IPS-20b (cell line): ENCODE measurements around the gene CMKLR1.

Experiments used
- H3K27ac ChIP-seq: one replicate; pipeline ENCODE4 v1.5.1; 2013; ENCODE audit warnings: low read length
- H3K27me3 ChIP-seq: 2 replicates; pipeline ENCODE4 v1.6.1; 2013; ENCODE audit warnings: mild to moderate bottlenecking, low read length, inconsistent platforms; ENCODE audit not compliant: insufficient read depth
- H3K36me3 ChIP-seq: 2 replicates; pipeline ENCODE4 v1.6.1; 2013; ENCODE audit warnings: low read depth, mild to moderate bottlenecking, inconsistent platforms, low read length, moderate library complexity; ENCODE audit not compliant: insufficient read depth
- H3K4me1 ChIP-seq: 2 replicates; pipeline ENCODE4 v1.6.1; 2013; ENCODE audit warnings: mild to moderate bottlenecking, control low read depth, inconsistent platforms, low read length, moderate library complexity; ENCODE audit not compliant: insufficient read depth
- H3K4me3 ChIP-seq: 2 replicates; pipeline ENCODE4 v1.5.1; 2013; ENCODE audit warnings: mild to moderate bottlenecking, low read length, inconsistent platforms
- H3K9ac ChIP-seq: 2 replicates; pipeline ENCODE4 v1.6.1; 2013; ENCODE audit warnings: low read depth, mild to moderate bottlenecking, inconsistent platforms, low read length, moderate library complexity
- H3K9me3 ChIP-seq: 2 replicates; pipeline ENCODE4 v1.6.1; 2013; ENCODE audit warnings: mild to moderate bottlenecking, low read depth, low read length, inconsistent platforms; ENCODE audit not compliant: insufficient read depth

Gene CMKLR1

GRCh38 chr12:108373111-108373510 lies 34.0 kb upstream of the CMKLR1 start:
- Histone ChIP-seq H3K4me3 (no peak overlapping the region), H3K27ac (no peak overlapping the region), H3K9me3 (peaks cover 27% of the 10 kb centered on the region), H3K36me3 (no peaks in the 10 kb centered on the region), H3K4me1 (no peaks in the 10 kb centered on the region), H3K9ac (no peak overlapping the region), H3K27me3 (no peaks in the 10 kb centered on the region)

- Histone ChIP-seq H3K4me1 (no peaks in the 10 kb centered on the region), H3K27ac (no peak overlapping the region), H3K9me3 (peaks cover 23% of the 10 kb centered on the region), H3K27me3 (no peaks in the 10 kb centered on the region), H3K4me3 (no peak overlapping the region), H3K9ac (no peak overlapping the region), H3K36me3 (no peaks in the 10 kb centered on the region)
Observed at GRCh38 chr12:108371801-108372344, 32.8 kb upstream of the CMKLR1 start.

- Histone ChIP-seq H3K27me3 (no peaks in the 10 kb centered on the region), H3K9ac (no peak overlapping the region), H3K9me3 (peaks cover 16% of the 10 kb centered on the region), H3K4me1 (no peaks in the 10 kb centered on the region), H3K4me3 (no peak overlapping the region), H3K27ac (no peak overlapping the region), H3K36me3 (no peaks in the 10 kb centered on the region)
Observed at GRCh38 chr12:108370415-108370814, 31.3 kb upstream of the CMKLR1 start.

GRCh38 chr12:108369736-108370396 lies 30.8 kb upstream of the CMKLR1 start:
- Histone ChIP-seq H3K36me3 (no peaks in the 10 kb centered on the region), H3K4me3 (no peak overlapping the region), H3K27me3 (no peaks in the 10 kb centered on the region), H3K27ac (no peak overlapping the region), H3K9me3 (peaks cover 12% of the 10 kb centered on the region), H3K9ac (no peak overlapping the region), H3K4me1 (no peaks in the 10 kb centered on the region)

- no peaks in the 10 kb centered on the region for H3K27me3 ChIP-seq
Observed at GRCh38 chr12:108368089-108368488, 29.0 kb upstream of the CMKLR1 start.

GRCh38 chr12:108367436-108367835 lies 28.3 kb upstream of the CMKLR1 start:
- Histone ChIP-seq H3K36me3 (no peaks in the 10 kb centered on the region), H3K9me3 (no peaks in the 10 kb centered on the region), H3K4me3 (no peak overlapping the region), H3K9ac (no peak overlapping the region), H3K27me3 (no peaks in the 10 kb centered on the region), H3K4me1 (no peaks in the 10 kb centered on the region), H3K27ac (no peak overlapping the region)

More at GRCh38 chr12:108368089-108368488, 29.0 kb upstream of the CMKLR1 start:
- Histone ChIP-seq H3K4me3 (no peak overlapping the region), H3K36me3 (no peaks in the 10 kb centered on the region), H3K9ac (no peak overlapping the region), H3K27ac (no peak overlapping the region), H3K4me1 (no peaks in the 10 kb centered on the region), H3K9me3 (peaks cover under 1% of the 10 kb centered on the region; the same call in 1 of the 2 replicates)

- no peaks in the 10 kb centered on the region for H3K9me3 ChIP-seq
- no peak overlapping the region for H3K9ac ChIP-seq
- H3K36me3 ChIP-seq: no peaks in the 10 kb centered on the region
- no peaks in the 10 kb centered on the region for H3K27me3 ChIP-seq
- no peak overlapping the region for H3K4me3 ChIP-seq
- no peak overlapping the region for H3K27ac ChIP-seq
- no peaks in the 10 kb centered on the region for H3K4me1 ChIP-seq
Observed at GRCh38 chr12:108365324-108365723, 26.2 kb upstream of the CMKLR1 start.

- Histone ChIP-seq H3K27me3 (no peaks in the 10 kb centered on the region), H3K27ac (no peak overlapping the region)
Observed at GRCh38 chr12:108364879-108365278, 25.8 kb upstream of the CMKLR1 start.

GRCh38 chr12:108363565-108363964 lies 24.5 kb upstream of the CMKLR1 start:
- H3K36me3 ChIP-seq: no peaks in the 10 kb centered on the region
- peaks cover 3% of the 10 kb centered on the region; the same call in 1 of the 2 replicates for H3K4me1 ChIP-seq
- no peak overlapping the region for H3K4me3 ChIP-seq
- H3K27me3 ChIP-seq: no peaks in the 10 kb centered on the region
- no peak overlapping the region for H3K9ac ChIP-seq
- no peaks in the 10 kb centered on the region for H3K9me3 ChIP-seq
- H3K27ac ChIP-seq: no peak overlapping the region

More at GRCh38 chr12:108364879-108365278, 25.8 kb upstream of the CMKLR1 start:
- Histone ChIP-seq H3K4me3 (no peak overlapping the region), H3K4me1 (no peaks in the 10 kb centered on the region), H3K9me3 (no peaks in the 10 kb centered on the region), H3K9ac (no peak overlapping the region), H3K36me3 (no peaks in the 10 kb centered on the region)

GRCh38 chr12:108363165-108363564 lies 24.1 kb upstream of the CMKLR1 start:
- no peak overlapping the region for H3K9ac ChIP-seq
- H3K27me3 ChIP-seq: no peaks in the 10 kb centered on the region
- no peak overlapping the region for H3K4me3 ChIP-seq

GRCh38 chr12:108361606-108362005 lies 22.5 kb upstream of the CMKLR1 start:
- Histone ChIP-seq H3K4me1 (peaks cover 6% of the 10 kb centered on the region; the same call in 1 of the 2 replicates), H3K4me3 (no peak overlapping the region), H3K9ac (no peak overlapping the region), H3K9me3 (no peaks in the 10 kb centered on the region), H3K27me3 (no peaks in the 10 kb centered on the region), H3K36me3 (no peaks in the 10 kb centered on the region), H3K27ac (no peak overlapping the region)

More at GRCh38 chr12:108363165-108363564, 24.1 kb upstream of the CMKLR1 start:
- H3K9me3 ChIP-seq: no peaks in the 10 kb centered on the region
- no peak overlapping the region for H3K27ac ChIP-seq
- H3K36me3 ChIP-seq: no peaks in the 10 kb centered on the region
- H3K4me1 ChIP-seq: peaks cover 6% of the 10 kb centered on the region; the same call in 1 of the 2 replicates

GRCh38 chr12:108360487-108360886 lies 21.4 kb upstream of the CMKLR1 start:
- Histone ChIP-seq H3K27ac (no peak overlapping the region), H3K36me3 (no peaks in the 10 kb centered on the region), H3K4me3 (no peak overlapping the region), H3K27me3 (no peaks in the 10 kb centered on the region), H3K9me3 (no peaks in the 10 kb centered on the region), H3K9ac (no peak overlapping the region), H3K4me1 (peaks cover 6% of the 10 kb centered on the region; the same call in 1 of the 2 replicates)
